Hematopoietic multipotent progenitor cell treated with erythropoietin and hydrocortisone succinate and interleukin-3 and kit ligand, for 15 days (in vitro differentiated cells): ENCODE results near the gene SGO1.

Experiments used
- DNase-seq: peaks from one replicate; pipeline ENCODE4 v3.0.0-alpha.2; 2015; ENCODE audit warnings: low spot score

Gene SGO1

DNA sequence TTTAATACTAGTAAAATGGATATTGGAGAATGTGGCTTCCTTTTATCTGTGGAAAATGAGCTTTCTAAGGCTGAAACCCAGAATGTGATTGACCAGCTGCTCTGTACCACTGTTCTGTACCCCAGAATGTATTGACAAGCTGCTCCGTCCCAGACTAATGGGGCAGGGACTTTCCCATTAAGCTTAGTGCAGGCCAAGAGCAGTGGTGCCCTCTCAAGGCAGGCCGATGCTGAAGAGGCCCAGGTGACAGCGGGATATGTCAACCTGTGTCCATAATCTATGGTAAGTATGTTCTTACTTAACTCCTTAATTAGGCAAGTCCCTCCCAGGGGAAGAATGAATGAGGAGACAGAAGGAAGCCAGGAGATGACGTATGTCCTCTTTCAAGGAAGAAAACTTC, 31.1 kb downstream of the SGO1 start:
- DNase-seq: no peak

DNA sequence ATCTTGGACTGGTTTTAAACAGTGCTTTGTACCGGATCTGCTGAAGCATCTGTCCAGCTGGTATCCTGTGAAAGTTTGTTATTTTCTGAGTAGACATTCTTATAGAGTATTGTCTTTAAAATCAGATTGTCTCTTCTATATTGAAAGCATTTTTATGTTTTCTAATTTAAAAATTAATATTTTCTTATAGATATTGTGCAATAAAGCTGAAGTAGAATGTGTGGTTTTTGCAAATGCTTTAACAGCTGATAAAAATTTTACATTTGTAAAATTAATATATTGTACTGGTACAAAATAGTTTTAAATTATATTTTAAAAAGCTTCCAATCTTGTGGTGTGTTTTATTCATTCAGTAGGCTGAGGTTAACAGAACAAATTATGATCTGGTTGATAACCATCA, 31.9 kb downstream of the SGO1 start:
- no peak for DNase-seq

DNA sequence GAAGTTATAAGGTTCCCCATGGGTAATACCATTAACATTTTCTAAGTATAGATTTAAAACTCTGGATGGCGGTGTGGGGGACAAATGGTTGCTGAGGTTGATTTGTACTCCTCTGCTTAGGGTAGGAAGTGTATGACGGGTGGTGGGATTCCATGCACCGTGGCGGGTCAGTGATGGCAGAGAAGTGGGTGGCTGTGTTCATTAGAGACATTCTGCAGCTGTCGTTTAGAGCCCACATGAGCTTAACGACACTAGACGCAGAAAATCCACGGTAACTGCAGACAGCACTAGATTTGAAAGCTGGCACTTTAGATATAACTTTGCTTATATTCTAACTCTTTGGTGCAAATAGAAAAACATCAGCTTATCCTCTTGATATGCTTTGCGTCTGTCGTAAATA, 37.5 kb downstream of the SGO1 start:
- no peak for DNase-seq

DNA sequence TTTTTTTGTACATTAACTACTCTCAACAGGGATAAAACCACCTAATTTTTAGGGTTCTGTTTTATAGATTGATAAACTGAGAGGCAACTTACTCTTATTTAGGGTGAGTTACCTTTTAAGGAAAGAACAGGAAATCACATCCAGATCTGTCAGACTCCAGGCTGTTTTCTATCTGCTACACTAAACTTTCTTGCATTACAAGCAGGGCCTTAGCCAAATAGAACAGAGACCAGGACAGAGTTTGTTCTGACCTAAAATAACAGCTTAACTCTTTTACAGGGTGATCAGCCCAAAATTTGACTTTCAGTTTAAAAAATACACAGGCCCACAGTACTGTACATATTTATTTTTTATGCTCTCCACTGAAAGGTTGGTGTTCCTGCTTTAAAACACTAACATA, 38.6 kb downstream of the SGO1 start:
- DNase-seq: no peak

DNA sequence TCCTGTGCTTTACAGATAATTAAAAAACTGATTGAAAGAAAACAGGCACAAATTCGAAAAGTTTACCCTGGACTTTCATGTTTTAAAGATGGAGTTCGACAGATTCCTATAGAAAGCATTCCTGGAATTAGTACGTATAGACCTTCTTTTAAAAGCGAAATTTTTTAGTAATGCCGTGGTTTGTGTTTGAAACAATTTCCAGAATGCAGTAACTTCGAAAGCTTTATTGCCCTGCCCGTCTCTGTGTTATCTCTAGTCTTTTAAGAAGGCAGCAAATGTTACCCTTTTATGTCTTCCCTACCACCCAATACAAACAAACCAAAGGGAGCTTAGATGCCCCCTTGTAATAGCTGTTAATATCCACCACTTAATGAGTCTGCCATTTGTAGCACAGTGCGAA, 39.7 kb downstream of the SGO1 start:
- DNase-seq: no peak

DNA sequence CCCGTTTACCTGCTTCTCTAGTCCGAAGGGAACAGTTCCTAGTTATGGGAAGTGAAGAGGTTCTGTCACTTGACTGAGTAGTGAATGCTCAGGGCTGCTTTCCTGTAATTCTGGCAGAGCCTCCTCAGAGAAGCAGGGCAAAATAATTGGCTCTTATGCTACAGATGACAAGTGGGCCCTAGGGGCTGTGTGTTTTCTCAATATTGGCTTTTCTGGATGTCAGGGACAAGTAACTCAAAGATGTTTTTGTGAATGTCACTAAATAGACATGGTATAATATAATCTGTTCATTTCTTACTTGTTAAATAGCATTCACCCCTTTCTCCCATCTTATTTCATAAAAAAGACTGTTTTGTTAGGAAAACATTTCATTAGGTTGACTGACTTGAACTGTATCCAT, 40.1 kb downstream of the SGO1 start:
- no peak for DNase-seq

DNA sequence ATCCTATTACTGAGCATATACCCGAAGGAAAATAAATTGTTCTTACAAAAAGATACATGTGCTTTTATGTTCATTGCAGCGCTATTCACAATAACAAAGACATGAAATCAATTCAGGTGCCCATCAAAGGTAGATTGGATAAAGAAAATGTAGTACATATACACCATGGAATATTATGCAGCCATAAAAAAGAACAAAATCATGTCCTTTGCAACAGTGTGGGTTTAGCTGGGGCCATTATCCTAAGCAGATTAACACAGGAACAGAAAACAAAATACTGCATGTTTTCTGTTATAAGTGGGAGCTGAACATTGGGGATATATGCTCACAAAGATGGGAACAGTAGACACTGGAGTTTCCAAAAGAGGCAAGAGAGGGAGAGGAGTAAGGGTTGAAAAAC, 42.5 kb downstream of the SGO1 start:
- no peak for DNase-seq

DNA sequence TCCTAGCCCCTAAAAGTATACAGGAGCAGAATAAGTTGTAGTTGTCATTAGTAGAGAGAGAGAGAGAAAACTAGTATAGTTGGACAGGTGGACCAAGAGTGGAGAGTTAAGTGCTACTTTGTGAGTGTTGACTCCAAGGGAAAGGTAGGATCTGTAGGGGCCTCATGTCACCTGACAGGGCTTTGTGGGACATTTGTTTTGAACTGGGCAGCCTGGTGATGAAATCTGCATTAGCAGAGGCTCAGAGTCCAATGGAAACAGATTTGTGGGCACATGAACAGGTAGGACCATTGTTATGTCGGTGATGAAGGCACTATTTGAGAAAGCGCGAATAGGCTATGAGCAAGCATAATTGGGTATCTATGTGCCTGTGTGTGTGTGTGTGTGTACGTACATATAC, 43.5 kb downstream of the SGO1 start:
- DNase-seq: no peak

DNA sequence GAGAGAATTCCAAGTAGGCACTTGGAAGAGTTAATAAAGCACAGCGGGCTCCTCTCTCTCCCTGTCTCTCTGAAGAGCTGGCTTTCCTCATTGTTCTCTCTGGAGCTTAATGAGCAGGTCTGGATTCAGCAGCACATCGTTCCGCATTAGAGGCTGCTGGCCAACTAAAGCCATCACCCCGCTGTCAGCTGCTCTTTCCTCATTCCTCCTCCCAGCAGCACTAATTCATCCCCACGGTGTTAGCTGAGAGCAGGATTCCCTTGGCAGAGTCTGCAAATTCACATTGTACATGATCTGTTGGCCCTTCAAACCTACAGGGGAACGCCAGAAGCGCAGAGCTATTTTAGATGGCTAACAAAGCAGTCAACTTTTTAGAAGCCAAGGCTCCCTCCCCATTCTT, 44.2 kb downstream of the SGO1 start:
- DNase-seq: no peak

DNA sequence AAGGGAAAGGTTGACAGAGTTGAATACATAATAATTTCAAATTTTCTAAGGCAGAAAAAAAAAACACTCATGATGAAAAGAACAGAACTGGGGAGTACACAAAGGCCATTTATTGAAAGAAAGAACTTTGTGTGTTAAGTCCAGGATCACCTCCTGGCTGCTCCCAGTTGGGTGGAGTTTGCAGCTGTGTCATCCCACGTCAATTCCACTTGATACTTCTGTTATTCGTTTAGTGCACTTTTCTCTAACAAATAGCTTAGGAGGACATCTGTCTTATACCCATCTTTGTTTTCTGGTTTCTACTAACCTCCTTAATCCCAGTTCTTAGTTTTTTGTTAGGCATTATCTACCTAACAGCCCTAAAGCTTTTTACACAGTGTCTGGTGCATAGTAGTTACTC, 44.7 kb downstream of the SGO1 start:
- no peak for DNase-seq

DNA sequence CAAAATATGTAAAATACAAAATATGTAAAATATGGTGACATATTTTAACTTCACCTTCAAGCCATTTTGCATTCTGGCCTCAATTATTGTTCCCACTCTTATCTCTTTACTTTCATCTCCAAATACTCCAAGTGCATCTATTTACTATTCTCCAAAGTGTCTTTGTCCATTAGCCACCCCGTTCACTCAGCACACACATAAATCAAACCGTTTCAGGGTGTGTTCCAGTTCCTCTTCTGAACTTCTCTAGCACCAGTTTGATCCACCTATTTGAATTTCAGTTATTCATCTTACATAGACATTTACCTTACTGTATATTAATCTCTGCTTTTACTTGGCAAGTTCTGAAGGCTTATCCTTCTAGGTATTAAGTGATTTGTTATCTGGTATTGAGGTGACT, 45.1 kb downstream of the SGO1 start:
- DNase-seq: no peak

DNA sequence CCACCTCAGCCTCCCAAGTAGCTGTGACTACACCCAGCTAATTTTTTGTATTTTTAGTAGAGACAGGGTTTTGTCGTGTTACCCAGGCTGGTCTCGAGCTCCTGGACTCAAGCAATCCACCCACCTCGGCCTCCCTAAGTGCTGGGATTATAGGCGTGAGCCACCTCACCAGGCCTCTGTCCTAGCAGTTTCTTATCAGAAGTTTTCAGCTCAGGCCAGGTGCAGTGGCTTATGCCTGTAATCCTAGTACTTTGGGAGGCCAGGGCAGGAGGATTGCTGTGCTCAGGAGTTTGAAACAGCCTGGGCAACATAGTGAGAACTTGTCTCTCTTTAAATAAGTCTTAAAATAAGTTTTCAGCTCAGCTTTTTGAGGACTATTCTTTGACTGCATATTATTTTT, 48.4 kb downstream of the SGO1 start:
- no peak for DNase-seq

DNA sequence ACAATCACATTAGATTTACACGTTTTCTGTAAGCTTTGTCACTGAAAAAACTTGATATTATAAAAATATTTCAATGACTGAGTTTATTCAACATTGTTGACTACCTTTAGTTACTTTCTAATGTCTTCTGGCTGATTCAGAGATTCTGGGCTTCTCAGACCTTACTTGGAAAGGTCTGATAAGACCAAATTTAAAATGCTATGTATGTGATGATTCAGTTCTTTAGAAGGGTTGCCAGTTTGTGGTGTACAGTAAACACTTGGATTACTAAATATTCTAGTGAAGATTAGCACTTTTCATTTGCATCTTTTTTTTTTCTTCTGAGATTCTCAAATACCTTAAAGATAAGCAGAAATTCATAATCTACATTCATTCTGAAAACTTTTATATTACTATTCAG, 49.8 kb downstream of the SGO1 start:
- no peak for DNase-seq

DNA sequence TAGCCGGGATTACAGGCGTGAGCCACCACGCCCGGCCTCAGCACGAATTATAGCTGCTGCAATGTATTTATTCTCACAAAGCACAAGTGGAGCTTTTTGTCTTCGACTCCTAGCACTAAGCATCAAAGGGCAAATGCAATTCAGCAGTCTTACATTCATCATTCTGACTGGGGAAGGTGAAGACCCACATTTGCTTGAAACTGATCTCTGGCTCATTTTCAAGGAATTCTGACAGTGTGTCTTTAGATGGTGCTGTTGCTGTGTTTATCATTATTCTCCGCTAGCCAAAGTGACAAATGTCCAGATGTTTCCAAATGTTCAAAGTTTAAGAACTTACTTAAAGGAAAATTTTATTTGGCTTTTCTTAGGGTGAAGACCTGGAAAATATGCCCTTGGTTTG, 55.9 kb downstream of the SGO1 start:
- no peak for DNase-seq

DNA sequence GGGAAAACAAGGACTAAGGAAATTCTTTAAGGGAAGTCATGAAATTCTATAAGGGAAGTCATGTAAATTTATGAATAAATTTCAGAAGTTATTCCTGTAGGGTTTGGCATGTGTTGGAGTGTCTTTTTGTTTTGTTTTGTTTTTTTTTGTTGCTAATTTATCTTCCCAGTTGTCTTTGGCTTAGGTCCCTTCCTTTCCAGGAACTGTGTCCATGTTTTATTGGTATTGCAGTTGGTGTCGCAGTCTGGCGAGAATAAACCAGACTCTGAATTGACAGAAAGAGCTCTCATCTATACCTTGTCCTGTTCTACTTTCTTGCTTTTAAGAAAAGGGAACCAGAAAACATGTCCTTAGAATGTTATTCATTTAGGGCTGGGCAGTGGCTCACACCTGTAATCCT, 57.6 kb downstream of the SGO1 start:
- no peak for DNase-seq

DNA sequence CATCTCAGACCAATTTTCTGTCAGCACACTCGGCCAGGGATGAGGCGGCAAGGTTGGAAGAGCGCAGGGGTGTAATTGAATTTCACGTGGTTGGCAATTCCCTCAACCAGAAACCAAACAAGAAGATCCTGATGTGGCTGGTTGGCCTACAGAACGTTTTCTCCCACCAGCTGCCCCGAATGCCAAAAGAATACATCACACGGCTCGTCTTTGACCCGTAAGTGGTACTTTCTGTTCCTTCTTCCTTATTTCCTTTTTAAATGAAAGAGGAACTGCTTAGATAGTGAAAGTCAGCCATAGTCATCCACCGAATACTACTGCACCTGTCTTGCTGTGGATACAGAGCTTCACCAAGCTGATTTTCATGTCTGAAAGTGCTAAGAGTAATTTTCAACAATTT, 60.1 kb downstream of the SGO1 start:
- DNase-seq: no peak

DNA sequence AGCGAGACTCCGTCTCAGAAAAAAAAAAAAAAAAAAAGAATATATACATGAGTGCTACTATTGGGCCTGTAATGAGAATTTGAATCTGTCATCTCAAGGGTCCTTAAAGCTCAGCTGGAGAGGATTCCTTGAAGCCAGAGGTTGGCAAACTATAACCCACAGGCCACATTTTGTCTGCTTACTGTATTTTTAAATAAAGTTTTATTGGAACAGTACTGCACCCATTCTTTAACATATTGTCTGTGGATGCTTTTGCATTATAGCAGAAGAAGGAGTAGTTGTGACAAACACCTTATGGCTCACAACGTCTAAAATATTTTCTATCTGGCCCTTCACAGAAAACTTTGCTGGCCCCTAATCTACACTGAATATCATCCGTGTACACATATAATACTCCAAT, 60.7 kb downstream of the SGO1 start:
- no peak for DNase-seq

DNA sequence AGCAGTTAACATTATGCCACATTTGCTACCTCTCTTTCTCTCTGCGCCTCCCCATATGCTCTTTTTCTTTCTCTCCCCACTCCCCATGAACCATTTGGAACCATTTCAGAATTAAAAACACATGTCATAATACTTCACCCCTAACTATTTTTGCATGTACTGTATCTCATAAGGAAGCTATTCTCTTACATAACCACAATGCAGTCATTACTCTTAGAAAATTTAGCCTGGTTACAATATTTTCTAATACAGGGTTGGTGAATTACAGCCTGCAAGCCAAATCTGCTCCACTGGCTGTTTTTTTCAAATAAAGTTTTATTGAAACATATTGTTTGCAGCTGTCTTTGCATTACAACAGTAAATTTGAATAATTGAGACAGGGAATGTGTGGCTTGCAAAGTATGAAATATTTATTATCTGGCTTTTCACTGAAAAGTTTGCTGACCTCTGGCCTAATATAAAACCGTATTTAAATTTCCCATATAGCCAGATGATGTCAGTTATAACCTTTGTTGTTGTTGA, 62.8 kb downstream of the SGO1 start:
- DNase-seq: no peak

DNA sequence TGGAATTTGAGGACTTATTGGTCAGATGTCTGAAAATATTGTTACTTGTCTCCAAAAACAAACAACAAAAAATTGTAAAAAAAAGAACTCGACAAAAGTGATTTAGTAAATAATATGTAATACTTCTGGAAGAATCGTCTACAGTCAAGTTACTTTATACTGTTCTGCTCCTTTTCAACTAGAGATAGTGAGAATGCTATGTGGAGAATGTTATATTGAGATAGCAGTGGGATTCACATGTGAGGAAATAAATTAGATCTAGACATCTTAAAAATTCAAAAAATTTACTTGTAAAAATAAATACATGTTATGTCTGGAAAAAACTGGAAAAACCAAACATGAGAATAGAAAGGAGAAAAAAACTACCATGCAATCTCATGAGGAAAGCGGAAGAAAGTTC, 64.9 kb downstream of the SGO1 start:
- no peak for DNase-seq
